ENCODE results near the gene LRIG2. TPM values are rescaled to one million over a fixed set of nuclear protein-coding genes. Genes with fewer than 3 reads are reported as not detected.
A peak's percentile ranks its signal among the peaks of the same experiment; 100 is the strongest.
"Not testable (repeated sequence)": the region's sequence is repeated elsewhere in the genome, so short reads cannot be mapped to it uniquely, and the experiment has no call there.

LRIG2 gene
- total and polyA plus RNA-seq, 2 donors, result 8.1 to 8.7 TPM

DNA sequence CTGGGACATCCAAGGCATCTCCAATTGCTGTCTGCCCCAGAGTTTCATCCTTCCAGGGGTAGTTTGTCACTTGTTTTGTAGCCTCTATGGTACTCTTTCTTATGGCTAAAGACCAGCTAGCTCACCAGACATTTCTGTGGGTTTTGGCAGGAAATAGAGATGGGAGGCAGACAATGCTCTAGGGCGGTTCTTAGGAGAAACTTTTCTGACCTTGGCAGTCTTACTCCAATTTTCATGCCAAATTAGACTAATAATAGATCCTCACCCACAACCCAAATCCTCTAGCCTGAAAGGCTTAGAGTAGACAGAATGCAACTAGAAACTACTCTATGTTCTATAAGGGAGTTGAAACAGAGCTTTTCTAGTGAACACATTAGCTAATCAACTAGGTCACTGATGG, 69.8 kb downstream of the LRIG2 start:
- 25% methylated on average over 1 of the region's 1 CpG for WGBS
- no peak for DNase-seq (ENCODE audit: low read depth in 6 of 9, low spot score in 9 of 9)
- Histone ChIP-seq H3K4me1 (ENCODE audit: control insufficient read depth in 2 of 2, insufficient read depth in 2 of 2, low read length in 2 of 2) (peaks cover 10 to 28% of the 10 kb centered on the region in 2 donors), H3K4me3 (ENCODE audit: low read length in 2 of 2) (no peak overlapping the region), H3K27ac (ENCODE audit: low read depth in 1 of 2, low read length in 1 of 2) (no peak overlapping the region), H3K9me3 (ENCODE audit: control insufficient read depth in 2 of 2, insufficient read depth in 1 of 2, low read length in 1 of 2) (no peaks in the 10 kb centered on the region), H3K27me3 (ENCODE audit: control insufficient read depth in 2 of 2, insufficient read depth in 1 of 2, low read length in 1 of 2) (no peaks in the 10 kb centered on the region), H3K36me3 (ENCODE audit: control insufficient read depth in 2 of 2, insufficient read depth in 2 of 2, low read length in 1 of 2) (no peaks in the 10 kb centered on the region)

DNA sequence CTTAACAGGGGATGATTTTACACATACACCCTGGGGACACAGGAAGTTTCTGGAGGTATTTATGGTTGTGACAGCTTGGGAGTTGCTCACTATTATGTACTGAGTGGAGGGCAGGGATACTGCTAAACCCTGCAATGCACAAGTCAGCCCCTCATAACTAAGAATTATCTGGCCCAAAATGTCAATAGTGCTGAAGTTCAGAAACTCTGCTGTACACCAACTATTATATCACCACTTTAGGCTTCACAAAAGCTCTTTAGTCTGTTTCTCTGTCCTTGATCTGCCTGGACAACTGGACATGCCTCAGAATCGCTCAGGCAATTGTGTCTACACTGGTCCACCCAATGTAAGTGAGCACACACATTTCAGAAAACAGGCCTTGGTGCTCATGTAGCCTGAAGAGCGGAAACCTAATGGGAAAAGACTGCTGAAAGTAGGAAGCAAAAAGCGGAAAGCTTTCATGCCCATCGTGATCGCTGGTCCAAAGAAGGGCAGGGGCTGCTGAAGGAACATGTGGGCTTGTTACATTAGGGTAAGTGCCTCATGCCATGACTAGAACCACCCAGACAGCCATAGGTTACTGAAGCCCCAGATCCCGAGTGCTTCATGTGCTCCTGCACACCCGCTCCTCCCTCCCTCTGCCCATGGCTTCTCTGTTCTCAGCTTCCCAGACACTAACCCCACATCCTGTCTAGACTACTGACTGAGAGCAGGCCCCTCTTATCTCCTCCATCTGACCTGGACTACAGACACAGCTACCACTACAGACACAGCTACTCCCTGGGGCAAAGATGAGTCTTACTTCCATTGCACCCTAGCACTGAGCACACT, 73.5 kb downstream of the LRIG2 start:
- peak in 8 of 9 donors; percentile 42 to 83 (median 58) for DNase-seq (ENCODE audit: low read depth in 6 of 9, low spot score in 9 of 9)
- no peaks in the 10 kb centered on the region for H3K27me3 ChIP-seq (ENCODE audit: control insufficient read depth in 2 of 2, insufficient read depth in 1 of 2, low read length in 1 of 2)
- H3K27ac ChIP-seq (ENCODE audit: low read depth in 1 of 2, low read length in 1 of 2), result no peak overlapping the region
- H3K9me3 ChIP-seq (ENCODE audit: control insufficient read depth in 2 of 2, insufficient read depth in 1 of 2, low read length in 1 of 2), result no peaks in the 10 kb centered on the region
- H3K4me1 ChIP-seq (ENCODE audit: control insufficient read depth in 2 of 2, insufficient read depth in 2 of 2, low read length in 2 of 2), result peaks cover 10 to 23% of the 10 kb centered on the region in 2 donors
- 72% methylated on average over 7 of the region's 7 CpGs for WGBS
- H3K36me3 ChIP-seq (ENCODE audit: control insufficient read depth in 2 of 2, insufficient read depth in 2 of 2, low read length in 1 of 2), result no peaks in the 10 kb centered on the region
- no peak overlapping the region for H3K4me3 ChIP-seq (ENCODE audit: low read length in 2 of 2)

DNA sequence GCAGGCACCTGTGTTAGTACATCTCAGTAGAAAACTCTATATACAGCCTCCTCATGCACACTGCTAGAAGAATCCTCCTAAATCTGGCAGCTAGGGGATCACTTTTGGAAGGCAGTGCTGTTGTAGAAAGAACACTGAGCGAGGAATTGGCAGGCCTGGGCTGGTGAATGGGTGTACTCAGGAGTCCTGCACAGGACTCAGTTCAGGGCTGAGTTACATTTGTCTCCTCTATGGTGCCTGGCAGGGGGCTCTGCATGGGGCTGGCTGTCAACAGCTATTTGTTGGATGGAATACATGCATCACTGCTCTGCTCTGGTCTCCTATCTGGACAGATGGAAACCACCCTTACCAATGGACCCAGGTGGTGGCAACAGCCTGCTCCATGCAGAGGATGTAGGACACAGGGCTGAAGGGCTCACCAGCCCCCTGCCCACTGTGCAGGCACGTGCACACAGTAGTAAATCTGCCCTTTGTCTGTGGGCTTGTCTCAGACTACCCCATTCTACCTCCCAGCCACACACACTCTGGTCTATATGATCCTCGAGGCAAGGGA, 74.2 kb downstream of the LRIG2 start:
- Histone ChIP-seq H3K27ac (ENCODE audit: low read depth in 1 of 2, low read length in 1 of 2) (no peak overlapping the region), H3K36me3 (ENCODE audit: control insufficient read depth in 2 of 2, insufficient read depth in 2 of 2, low read length in 1 of 2) (no peaks in the 10 kb centered on the region), H3K4me1 (ENCODE audit: control insufficient read depth in 2 of 2, insufficient read depth in 2 of 2, low read length in 2 of 2) (peaks cover 10 to 21% of the 10 kb centered on the region in 2 donors), H3K9me3 (ENCODE audit: control insufficient read depth in 2 of 2, insufficient read depth in 1 of 2, low read length in 1 of 2) (no peaks in the 10 kb centered on the region), H3K4me3 (ENCODE audit: low read length in 2 of 2) (no peak overlapping the region), H3K27me3 (ENCODE audit: control insufficient read depth in 2 of 2, insufficient read depth in 1 of 2, low read length in 1 of 2) (no peaks in the 10 kb centered on the region)
- WGBS, result 62% methylated on average over 3 of the region's 3 CpGs
- DNase-seq (ENCODE audit: low read depth in 6 of 9, low spot score in 9 of 9), result no peak

DNA sequence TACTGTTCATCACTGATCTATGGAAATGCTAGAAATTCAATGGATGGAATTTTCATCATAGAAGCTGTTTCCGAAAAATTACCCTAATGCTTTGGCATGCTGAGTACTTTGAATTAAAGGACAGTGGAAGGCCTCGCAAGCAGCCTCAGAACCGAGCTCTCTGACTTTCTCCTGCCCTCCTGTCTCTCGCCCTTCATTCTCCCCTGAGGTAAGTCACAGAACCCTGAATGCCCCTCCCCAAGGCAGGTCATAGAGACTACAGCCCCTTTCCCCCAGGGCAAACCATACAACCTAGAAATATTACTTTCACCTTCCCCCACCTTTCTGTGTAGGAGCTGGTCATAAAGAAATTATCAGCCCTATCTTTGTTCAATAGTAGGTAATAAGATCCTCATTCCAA, 74.8 kb downstream of the LRIG2 start:
- Histone ChIP-seq H3K4me3 (ENCODE audit: low read length in 2 of 2) (no peak overlapping the region), H3K36me3 (ENCODE audit: control insufficient read depth in 2 of 2, insufficient read depth in 2 of 2, low read length in 1 of 2) (no peaks in the 10 kb centered on the region)
- WGBS, result 74% methylated on average over 4 of the region's 4 CpGs

DNA sequence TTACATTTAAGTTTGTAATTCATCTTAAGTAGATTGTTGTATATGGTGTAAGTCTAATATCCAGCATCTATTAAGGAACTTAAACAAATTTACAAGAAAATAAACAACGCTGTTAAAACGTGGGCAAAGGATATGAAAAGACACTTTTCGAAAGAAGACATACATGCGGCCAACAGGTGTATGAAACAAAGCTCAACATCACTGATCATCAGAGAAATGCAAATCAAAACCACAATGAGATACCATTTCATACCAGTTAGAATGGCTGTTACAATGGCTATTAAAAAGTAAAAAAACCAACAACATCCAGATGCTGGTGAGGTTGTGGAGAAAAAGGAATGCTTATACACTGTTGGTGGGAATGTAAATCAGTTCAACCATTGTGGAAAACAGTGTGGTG, 77.5 kb downstream of the LRIG2 start:
- 96% methylated on average over 4 of the region's 4 CpGs for WGBS
- not testable (repeated sequence) for H3K4me3 ChIP-seq (ENCODE audit: low read length in 2 of 2); H3K36me3 ChIP-seq (ENCODE audit: control insufficient read depth in 2 of 2, insufficient read depth in 2 of 2, low read length in 1 of 2); H3K27me3 ChIP-seq (ENCODE audit: control insufficient read depth in 2 of 2, insufficient read depth in 1 of 2, low read length in 1 of 2); DNase-seq (ENCODE audit: low read depth in 6 of 9, low spot score in 9 of 9); H3K27ac ChIP-seq (ENCODE audit: low read depth in 1 of 2, low read length in 1 of 2); H3K9me3 ChIP-seq (ENCODE audit: control insufficient read depth in 2 of 2, insufficient read depth in 1 of 2, low read length in 1 of 2)
- peaks cover 10 to 19% of the 10 kb centered on the region in 2 donors for H3K4me1 ChIP-seq (ENCODE audit: control insufficient read depth in 2 of 2, insufficient read depth in 2 of 2, low read length in 2 of 2)

More for the DNA sequence above, 74.8 kb downstream of the LRIG2 start:
- Histone ChIP-seq H3K27me3 (ENCODE audit: control insufficient read depth in 2 of 2, insufficient read depth in 1 of 2, low read length in 1 of 2) (no peaks in the 10 kb centered on the region), H3K27ac (ENCODE audit: low read depth in 1 of 2, low read length in 1 of 2) (no peak overlapping the region), H3K9me3 (ENCODE audit: control insufficient read depth in 2 of 2, insufficient read depth in 1 of 2, low read length in 1 of 2) (no peaks in the 10 kb centered on the region), H3K4me1 (ENCODE audit: control insufficient read depth in 2 of 2, insufficient read depth in 2 of 2, low read length in 2 of 2) (peaks cover 10 to 19% of the 10 kb centered on the region in 2 donors)
- no peak for DNase-seq (ENCODE audit: low read depth in 6 of 9, low spot score in 9 of 9)

DNA sequence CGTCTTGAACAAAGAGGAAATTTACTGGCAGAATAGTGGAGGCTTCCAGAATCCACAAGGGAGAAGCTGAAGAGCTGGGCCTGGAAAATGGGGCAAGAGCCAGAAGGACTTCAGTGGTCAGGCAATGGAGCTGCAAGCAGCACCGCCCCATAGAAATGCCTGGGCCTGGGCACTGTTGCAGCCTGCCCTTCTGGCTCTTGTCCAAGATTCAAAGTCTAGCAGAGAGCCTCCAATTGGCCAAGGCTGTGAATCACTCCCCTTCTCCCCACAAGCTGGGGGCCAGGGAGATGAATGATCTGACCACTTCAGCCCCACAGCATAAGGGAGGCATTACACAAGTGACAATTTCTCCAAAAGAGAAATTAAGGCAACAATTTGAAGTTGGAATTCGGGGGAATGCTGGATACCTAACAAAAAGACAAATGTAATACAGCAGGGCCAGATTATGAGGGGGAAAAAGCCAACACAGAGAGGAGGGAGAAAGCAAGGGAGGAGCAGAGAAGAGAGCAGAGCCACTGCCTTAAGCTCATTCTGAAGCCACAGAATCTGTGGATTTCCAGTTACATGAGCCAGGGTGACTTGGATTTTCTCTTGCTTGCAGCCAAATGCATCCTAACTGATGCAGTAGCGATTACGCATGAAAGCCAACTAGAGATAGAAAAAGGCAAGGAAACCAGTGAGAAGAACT, 80.3 kb downstream of the LRIG2 start:
- Histone ChIP-seq H3K27me3 (ENCODE audit: control insufficient read depth in 2 of 2, insufficient read depth in 1 of 2, low read length in 1 of 2) (no peaks in the 10 kb centered on the region), H3K36me3 (ENCODE audit: control insufficient read depth in 2 of 2, insufficient read depth in 2 of 2, low read length in 1 of 2) (no peaks in the 10 kb centered on the region), H3K9me3 (ENCODE audit: control insufficient read depth in 2 of 2, insufficient read depth in 1 of 2, low read length in 1 of 2) (peaks cover 0 to 7% of the 10 kb centered on the region in 2 donors), H3K27ac (ENCODE audit: low read depth in 1 of 2, low read length in 1 of 2) (no peak overlapping the region), H3K4me3 (ENCODE audit: low read length in 2 of 2) (no peak overlapping the region), H3K4me1 (ENCODE audit: control insufficient read depth in 2 of 2, insufficient read depth in 2 of 2, low read length in 2 of 2) (no peaks in the 10 kb centered on the region)
- WGBS, result 95% methylated on average over 5 of the region's 5 CpGs
- no peak for DNase-seq (ENCODE audit: low read depth in 6 of 9, low spot score in 9 of 9)

DNA sequence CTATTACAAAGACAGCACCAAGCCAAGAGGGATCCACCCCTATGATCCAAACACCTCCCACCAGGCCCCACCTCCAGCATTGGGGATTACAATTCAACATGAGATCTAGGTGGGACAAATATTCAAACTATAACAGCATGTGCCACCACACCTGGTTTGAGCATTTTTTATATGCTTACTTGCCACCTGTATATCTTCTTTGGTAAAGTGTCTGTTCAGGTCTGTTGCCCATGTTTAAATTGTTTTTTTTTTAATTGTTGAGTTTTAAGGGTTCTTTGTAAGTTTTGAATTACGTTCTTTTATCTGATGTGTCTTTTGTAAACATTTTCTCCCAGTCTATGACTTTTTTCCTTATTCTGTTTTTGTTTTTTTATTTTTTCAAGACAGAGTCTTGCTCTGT, 83.4 kb downstream of the LRIG2 start:
- Histone ChIP-seq H3K36me3 (ENCODE audit: control insufficient read depth in 2 of 2, insufficient read depth in 2 of 2, low read length in 1 of 2) (no peaks in the 10 kb centered on the region), H3K27me3 (ENCODE audit: control insufficient read depth in 2 of 2, insufficient read depth in 1 of 2, low read length in 1 of 2) (no peaks in the 10 kb centered on the region), H3K4me3 (ENCODE audit: low read length in 2 of 2) (no peak overlapping the region), H3K27ac (ENCODE audit: low read depth in 1 of 2, low read length in 1 of 2) (no peak overlapping the region), H3K4me1 (ENCODE audit: control insufficient read depth in 2 of 2, insufficient read depth in 2 of 2, low read length in 2 of 2) (no peaks in the 10 kb centered on the region), H3K9me3 (ENCODE audit: control insufficient read depth in 2 of 2, insufficient read depth in 1 of 2, low read length in 1 of 2) (peaks cover 0 to 7% of the 10 kb centered on the region in 2 donors)
- no peak for DNase-seq (ENCODE audit: low read depth in 6 of 9, low spot score in 9 of 9)
- whole genome bisulfite sequencing, result 91% methylated on average over 1 of the region's 1 CpG

DNA sequence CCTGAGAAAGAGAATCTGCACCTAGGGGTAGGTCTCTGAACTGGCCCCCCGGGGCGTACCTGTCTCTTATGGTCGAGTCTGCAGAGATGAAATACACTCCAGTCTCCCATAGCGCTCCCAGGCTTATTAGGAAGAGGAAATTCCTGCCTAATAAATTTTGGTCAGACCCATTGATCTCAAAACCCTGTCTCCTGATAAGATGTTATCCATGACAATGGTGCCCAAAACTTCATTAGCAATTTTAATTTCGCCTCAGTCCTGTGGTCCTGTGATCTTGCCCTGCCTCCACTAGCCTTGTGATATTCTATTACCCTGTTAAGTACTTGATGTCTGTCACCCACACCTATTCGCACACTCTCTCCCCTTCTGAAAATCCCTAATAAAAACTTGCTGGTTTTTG, 85.7 kb downstream of the LRIG2 start:
- H3K4me3 ChIP-seq (ENCODE audit: low read length in 2 of 2); H3K9me3 ChIP-seq (ENCODE audit: control insufficient read depth in 2 of 2, insufficient read depth in 1 of 2, low read length in 1 of 2); H3K27me3 ChIP-seq (ENCODE audit: control insufficient read depth in 2 of 2, insufficient read depth in 1 of 2, low read length in 1 of 2); H3K4me1 ChIP-seq (ENCODE audit: control insufficient read depth in 2 of 2, insufficient read depth in 2 of 2, low read length in 2 of 2); H3K27ac ChIP-seq (ENCODE audit: low read depth in 1 of 2, low read length in 1 of 2); H3K36me3 ChIP-seq (ENCODE audit: control insufficient read depth in 2 of 2, insufficient read depth in 2 of 2, low read length in 1 of 2); DNase-seq (ENCODE audit: low read depth in 6 of 9, low spot score in 9 of 9): not testable (repeated sequence)
- 84% methylated on average over 6 of the region's 6 CpGs for WGBS

DNA sequence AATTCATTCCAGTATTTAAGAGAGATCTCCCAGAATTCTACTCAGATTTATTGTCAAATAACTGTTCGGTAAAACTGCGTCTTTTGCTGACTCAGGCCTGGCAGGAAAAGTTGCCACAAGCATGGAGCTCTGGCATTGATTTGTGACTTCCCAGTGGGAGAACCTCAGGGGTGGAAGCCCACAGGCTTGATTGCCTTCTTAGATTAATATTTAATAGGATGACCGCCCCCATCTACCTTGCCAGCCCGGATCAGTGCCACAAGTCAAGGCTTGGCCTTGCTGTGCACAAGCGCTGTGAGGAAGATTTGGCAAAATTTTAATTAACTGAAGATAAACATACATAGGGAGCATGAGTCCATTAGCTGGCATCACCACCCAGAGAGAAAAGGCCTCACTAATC, 93.5 kb downstream of the LRIG2 start:
- H3K4me1 ChIP-seq (ENCODE audit: control insufficient read depth in 2 of 2, insufficient read depth in 2 of 2, low read length in 2 of 2), result no peaks in the 10 kb centered on the region
- H3K36me3 ChIP-seq (ENCODE audit: control insufficient read depth in 2 of 2, insufficient read depth in 2 of 2, low read length in 1 of 2), result no peaks in the 10 kb centered on the region
- no peaks in the 10 kb centered on the region for H3K27me3 ChIP-seq (ENCODE audit: control insufficient read depth in 2 of 2, insufficient read depth in 1 of 2, low read length in 1 of 2)
- H3K27ac ChIP-seq (ENCODE audit: low read depth in 1 of 2, low read length in 1 of 2), result no peak overlapping the region
- peaks cover 0 to 3% of the 10 kb centered on the region in 2 donors for H3K9me3 ChIP-seq (ENCODE audit: control insufficient read depth in 2 of 2, insufficient read depth in 1 of 2, low read length in 1 of 2)
- no peak for DNase-seq (ENCODE audit: low read depth in 6 of 9, low spot score in 9 of 9)
- 93% methylated on average over 5 of the region's 5 CpGs for WGBS
- H3K4me3 ChIP-seq (ENCODE audit: low read length in 2 of 2), result no peak overlapping the region
